NCI-H1436 treated with DMSO at 0.1 percent for 48 hours (cell line): ENCODE results near the gene PSMA7.

Experiments used
- DNase-seq: peaks from one replicate; lab custom pipeline; 2025; lab: John Stamatoyannopoulos, UW

PSMA7 gene

GRCh38 chr20:62143081-62143956, at the start of gene PSMA7, which contains the start of gene SS18L1:
TSS of gene PSMA7 (minus strand) at chr20:62143394. CDS start at chr20:62143303, 91 bp downstream.
TSS of gene SS18L1 (plus strand) at chr20:62143769. CDS start at chr20:62143821, 52 bp downstream.
- DNase-seq = no peak

GRCh38 chr20:62192635-62193034, 49.4 kb upstream of the PSMA7 start:
- no peak for DNase-seq

- DNase-seq = no peak
Observed at GRCh38 chr20:62191781-62192559, 48.8 kb upstream of the PSMA7 start.

DNA sequence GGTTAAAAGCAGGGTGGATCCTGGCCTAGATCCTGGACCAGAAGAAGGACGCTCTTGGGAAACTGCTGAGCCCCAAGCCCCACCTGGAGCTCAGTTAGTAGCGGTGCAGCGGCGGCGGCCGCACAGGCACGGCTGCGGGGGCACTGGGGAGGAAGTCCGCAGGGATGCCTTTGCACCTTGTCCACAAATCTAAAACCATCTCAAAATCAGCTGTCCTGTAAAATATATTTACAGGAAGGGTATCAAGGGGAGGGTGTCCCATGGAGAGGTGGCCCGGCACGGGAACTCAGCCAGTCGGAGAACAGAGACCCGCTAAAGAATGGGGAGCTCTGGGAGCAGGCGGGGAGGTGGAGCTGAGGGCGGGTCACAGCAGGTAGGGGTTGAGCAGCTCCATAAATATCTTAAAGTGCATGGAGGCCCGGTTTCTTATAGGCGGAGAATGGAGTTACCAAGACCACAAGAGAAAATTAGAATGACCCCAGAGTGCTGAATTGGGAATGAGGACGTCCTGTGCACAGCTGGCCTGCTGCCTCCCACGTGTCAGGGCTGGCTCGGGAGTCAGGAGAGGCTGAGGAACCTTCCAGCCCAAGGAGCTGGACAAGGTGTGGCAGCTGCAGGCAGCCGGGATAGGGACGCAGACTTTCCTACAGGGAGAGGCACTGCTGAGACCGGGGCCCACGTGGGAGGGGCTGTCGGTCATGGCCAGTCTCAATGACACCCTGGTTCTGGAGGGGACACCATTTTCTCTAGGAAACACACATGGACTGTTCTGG, 47.6 kb upstream of the PSMA7 start:
- DNase-seq = no peak

DNA sequence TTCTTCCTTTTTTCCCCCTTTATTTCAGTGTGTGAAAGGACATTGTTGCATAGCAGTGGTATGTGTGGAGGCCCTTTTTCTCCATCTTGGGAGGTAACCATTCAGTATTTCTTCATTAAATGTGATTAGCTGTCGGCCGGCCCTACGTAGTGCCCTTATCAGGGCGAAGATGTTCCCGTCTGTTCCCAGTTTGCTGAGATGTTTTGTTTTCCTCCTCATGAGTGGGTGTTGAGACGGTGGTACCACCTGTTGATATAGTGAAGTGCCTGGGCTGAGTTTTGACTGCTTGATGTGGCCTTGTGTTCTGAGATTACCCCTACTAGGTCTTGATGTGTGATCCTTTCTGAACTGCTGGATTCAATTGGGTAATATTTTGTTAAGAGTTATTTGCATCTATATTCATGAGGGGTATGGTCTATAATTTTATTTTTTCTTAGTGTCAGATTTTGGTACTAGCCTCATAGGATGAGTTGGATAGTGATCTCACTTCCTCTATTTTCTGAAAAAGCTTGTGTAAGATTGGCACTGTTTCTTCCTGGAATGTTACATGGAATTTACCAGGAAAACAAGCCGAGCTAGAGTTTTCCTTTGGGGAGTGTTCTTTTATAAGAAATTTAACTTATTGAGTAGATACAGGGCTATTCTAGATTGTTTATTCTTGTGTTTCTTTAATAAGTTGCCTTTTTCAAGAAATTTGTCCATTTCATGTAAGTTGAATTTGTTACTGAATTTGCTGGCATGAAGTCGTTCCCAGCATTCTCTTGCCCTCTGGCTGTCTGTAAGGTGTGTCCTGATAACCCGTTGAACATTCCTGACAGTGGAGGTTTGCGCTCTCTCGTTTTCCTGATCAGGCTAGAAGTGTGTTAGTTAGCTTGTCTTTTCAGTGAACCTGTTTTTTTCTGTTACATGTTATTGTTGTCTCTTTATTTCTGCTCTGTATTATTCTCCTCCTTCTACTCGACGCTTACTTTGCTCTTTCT, 44.0 kb upstream of the PSMA7 start:
- DNase-seq = no peak

GRCh38 chr20:62186096-62186426, 42.9 kb upstream of the PSMA7 start:
- DNase-seq = no peak

GRCh38 chr20:62183426-62184142, 40.4 kb upstream of the PSMA7 start:
- DNase-seq = no peak

DNA sequence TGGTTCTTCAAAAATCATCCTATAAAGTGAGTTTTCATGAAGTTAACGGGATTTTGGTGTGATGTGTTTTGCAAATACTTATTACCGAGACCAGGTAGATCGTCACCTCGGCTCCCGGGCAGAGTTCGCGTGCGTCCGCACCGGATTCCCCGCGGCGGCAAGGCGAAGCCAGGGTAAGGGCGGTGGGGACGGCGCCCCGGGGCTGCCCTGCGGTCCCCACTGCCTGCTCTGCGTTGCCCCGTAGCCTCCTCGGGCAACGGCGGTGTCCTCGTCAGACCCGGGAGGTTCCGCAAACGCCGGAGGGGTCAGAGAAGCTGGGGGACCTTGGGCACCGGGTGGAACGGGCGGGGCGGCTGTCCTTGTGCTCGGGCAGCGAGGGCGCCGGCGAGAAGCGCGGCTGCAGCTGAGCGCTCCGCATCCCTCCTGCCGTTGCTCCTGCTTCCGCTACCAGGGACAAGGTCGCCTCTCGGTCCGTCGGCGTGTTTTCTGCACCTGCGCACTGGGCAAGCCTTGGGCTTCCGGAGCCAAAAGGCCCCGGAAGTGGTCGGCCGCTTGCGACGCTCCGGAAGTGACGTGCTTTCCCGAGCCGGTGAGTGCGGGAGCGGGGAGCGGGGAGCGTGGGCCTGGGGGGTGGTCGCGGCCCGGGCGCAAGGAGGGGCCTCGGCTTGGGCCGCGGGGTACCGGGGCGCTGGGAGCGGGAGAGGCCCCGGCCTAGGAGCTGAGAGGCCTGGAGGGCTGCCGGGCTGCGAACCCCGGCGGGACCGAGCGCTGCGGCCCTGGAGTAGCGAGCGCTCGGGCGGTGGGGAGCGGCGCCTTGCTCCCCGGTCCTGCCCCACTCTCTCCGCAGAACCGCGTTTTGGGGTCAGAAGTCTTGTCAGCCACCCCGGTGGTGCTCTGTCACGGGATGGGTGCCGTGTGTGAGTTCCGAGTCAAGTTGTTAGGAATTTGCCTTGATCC, 39.6 kb upstream of the PSMA7 start, which contains the start of gene MTG2:
Gene MTG2, plus strand, starts transcription at position 560 of the 957 bp plus-strand sequence. CDS start 10,393 bp downstream, outside the sequence.
- peak; percentile 44 for DNase-seq

DNA sequence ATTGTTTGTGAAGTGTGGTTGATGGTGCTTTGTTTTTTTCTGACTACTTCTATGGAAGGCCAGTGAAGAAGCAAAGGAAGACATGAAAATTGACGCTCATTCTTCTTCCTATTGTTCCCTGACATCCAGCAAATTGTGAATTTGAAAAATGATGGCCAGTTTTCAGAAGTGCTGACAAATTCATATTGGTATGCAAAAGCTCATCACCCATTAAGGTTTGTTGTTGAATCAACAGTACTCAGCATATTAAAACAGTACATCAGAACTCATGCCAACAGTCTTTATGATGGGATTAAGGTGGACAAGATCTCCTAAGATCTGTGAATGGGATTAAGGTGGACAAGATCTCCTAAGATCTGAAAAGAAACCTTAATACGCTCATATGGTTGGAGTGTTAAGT, 38.6 kb upstream of the PSMA7 start:
- no peak for DNase-seq

DNA sequence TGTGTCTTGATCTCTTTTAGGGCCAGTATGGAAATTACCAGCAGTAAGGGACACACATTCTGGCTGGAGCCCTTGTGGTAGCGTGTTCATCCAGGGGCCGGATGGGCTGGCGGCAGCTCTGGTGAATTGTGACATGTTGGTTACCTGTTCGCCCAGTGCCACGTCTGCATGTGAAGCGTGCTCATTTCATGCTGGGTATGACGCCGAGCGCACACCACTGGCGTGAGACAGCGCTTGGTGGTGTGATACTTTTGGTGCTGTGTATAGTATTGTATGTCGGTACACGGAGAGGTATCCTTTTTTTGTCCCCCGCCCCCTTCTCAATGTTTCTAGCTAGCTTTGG, 35.9 kb upstream of the PSMA7 start:
- no peak for DNase-seq

GRCh38 chr20:62178316-62179161, 35.3 kb upstream of the PSMA7 start:
- DNase-seq = no peak

GRCh38 chr20:62177307-62177706, 34.1 kb upstream of the PSMA7 start:
- no peak for DNase-seq

DNA sequence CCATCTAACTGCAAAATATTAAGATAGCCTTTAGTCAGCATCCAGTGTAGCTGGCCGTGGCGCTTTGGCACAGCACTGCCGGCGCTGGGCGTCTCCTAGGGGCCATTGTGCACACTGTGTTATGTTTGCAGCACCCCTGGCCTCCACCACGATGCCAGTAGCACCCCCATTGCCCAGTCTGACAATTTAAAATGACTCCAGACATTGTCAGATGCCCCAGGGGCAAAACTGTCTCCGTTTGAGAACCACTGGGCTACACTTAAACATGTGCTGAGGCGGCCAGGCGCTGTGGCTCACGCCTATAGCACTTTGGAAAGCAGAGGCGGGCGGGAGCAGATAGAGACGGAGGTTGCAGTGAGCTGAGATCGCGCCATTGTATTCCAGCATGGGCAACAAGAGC, 33.7 kb upstream of the PSMA7 start:
- DNase-seq = no peak

DNA sequence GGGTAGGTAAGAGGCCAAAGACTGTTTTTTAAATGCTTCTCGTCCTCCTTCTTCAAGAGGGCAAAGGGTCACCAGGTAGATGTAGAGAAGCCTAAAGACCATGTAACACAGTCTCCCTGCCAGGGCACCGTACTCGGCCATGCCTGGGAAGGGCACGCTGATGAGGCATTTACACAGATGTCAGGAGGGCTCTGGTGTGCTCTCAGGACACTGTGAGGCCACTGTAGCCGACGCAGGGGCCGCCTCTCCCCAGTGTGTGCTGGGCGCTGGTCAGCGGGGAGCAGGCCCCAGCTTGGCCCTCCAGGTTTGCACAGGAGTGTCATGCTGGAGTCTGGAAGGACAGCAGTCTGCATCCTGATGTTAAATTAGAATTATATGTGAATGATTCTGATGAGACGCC, 32.5 kb upstream of the PSMA7 start:
- no peak for DNase-seq

GRCh38 chr20:62174870-62175624, 31.9 kb upstream of the PSMA7 start:
- DNase-seq = no peak

DNA sequence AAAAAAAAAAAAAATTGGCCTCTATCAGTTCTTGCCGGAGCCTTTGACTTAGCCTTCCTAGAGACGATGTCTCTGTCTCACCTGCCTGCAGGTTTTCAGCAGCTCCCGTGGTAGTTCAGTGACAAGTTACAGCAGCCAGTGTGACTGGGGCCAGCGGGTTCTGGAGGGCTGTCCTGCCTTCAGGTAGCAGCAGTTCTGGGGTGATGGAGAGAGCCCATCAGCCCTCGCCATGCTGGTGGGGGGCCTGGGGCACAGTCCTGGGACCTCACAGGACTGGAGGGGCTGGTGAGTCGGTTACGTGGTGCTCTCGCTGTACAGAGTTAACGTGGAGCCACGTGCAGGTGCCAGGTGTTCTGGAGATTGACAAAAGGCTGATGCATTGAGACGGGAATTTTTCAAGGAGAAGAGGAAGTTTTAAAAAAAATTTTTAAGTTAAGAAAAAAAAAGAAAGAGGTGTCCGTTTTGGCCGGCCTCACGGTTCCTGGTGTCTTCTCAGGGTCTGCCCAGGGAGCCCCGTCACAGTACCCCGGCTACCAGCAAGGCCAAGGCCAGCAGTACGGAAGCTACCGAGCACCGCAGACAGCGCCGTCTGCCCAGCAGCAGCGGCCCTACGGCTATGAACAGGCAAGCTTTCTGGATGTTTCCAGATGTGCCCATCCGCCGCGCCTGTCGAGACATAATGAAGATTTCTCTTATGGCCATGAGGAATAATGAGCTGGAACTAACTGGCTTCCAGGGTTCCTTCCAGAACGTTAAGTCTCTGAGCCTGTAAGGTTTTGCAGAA, 31.0 kb upstream of the PSMA7 start:
- no peak for DNase-seq

GRCh38 chr20:62172666-62173065, 29.5 kb upstream of the PSMA7 start:
- no peak for DNase-seq
